Measurements from ENCODE around the gene GNPNAT1. TPM values are rescaled to one million over a fixed set of nuclear protein-coding genes. Genes with fewer than 3 reads are reported as not detected.
"Not testable (repeated sequence)": the region's sequence is repeated elsewhere in the genome, so short reads cannot be mapped to it uniquely, and the experiment has no call there.

GNPNAT1 gene
- total and polyA plus RNA-seq, 8 donors = 8.1 to 26.9 (median 18.0) TPM

DNA sequence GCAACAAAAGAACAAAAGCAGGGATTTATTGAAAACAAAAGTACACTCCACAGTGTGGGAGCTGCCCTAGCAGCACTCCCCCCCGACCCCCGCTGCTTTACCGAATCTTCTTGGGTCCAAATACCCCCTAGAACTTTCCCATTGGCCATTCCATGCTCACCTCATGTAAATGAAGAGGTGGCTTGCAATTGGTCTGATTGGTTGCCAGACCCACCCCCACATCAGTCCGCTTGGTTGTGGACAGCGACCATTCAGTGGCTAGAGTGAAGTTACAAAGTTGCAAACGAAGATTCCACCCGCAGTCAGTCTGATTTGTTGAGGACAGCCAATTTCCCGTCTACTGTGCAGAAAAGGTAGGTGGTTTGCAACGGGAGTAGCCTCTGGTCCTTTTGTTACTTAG lies 57.6 kb downstream of the GNPNAT1 start:
- DNase-seq (no peak), FAIRE-seq (no peak), ATAC-seq (no peak)
- TF ChIP-seq, protein P1, sequence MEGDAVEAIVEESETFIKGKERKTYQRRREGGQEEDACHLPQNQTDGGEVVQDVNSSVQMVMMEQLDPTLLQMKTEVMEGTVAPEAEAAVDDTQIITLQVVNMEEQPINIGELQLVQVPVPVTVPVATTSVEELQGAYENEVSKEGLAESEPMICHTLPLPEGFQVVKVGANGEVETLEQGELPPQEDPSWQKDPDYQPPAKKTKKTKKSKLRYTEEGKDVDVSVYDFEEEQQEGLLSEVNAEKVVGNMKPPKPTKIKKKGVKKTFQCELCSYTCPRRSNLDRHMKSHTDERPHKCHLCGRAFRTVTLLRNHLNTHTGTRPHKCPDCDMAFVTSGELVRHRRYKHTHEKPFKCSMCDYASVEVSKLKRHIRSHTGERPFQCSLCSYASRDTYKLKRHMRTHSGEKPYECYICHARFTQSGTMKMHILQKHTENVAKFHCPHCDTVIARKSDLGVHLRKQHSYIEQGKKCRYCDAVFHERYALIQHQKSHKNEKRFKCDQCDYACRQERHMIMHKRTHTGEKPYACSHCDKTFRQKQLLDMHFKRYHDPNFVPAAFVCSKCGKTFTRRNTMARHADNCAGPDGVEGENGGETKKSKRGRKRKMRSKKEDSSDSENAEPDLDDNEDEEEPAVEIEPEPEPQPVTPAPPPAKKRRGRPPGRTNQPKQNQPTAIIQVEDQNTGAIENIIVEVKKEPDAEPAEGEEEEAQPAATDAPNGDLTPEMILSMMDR (IDR thresholded peaks at IDR 0.05) = no peak
- Histone ChIP-seq H3K27me3 (no peaks in the 10 kb centered on the region), H3K4me1 (peaks cover 0 to 28% (median 0%) of the 10 kb centered on the region in 3 donors), H3K27ac (no peak overlapping the region), H3K36me3 (no peaks in the 10 kb centered on the region), H3K9me3 (no peaks in the 10 kb centered on the region), H3K4me3 (no peak overlapping the region)
- WGBS, 2 donors = 96 to 99% methylated on average over 9 of the region's 9 CpGs
- intact Hi-C loops (cut with DNase I) = no loop called here

DNA sequence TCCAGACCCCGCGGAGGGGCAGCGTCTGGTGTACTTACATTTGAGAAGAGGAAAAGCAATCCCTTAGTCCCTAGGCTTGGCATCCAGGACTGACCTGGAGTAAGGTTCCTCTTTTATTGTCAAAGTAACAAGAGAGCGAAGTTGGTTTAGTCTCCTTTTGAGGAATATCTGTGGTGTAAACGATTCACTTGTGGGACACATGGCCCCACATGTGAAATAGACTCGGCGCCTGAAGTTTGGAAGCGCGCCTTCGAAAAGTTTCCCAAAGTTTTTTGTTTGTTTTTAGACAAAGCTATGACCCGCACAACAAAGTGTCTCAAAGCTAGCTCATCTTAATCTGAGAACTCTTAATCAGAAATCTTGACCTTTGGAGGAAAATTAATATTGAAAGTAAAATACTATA lies 60.7 kb downstream of the GNPNAT1 start:
- WGBS, 2 donors = 0% methylated on average over 11 of the region's 11 CpGs
- Histone ChIP-seq H3K36me3 (peaks cover 0 to 3% (median 0%) of the 10 kb centered on the region in 3 donors), H3K4me3 (peak overlapping the region; percentile 59 to 93 (median 90)), H3K27ac (peak overlapping the region; percentile 73 to 83 (median 78)), H3K9me3 (no peaks in the 10 kb centered on the region), H3K27me3 (no peaks in the 10 kb centered on the region), H3K4me1 (peaks cover 0 to 11% (median 0%) of the 10 kb centered on the region in 3 donors)
- FAIRE-seq (no peak), ATAC-seq (peak in 2 of 4 donors; percentile 28 to 50), DNase-seq (no peak)
- TF ChIP-seq, protein P1 (IDR thresholded peaks at IDR 0.05) = no peak
- intact Hi-C loops (cut with DNase I) = no loop called here

DNA sequence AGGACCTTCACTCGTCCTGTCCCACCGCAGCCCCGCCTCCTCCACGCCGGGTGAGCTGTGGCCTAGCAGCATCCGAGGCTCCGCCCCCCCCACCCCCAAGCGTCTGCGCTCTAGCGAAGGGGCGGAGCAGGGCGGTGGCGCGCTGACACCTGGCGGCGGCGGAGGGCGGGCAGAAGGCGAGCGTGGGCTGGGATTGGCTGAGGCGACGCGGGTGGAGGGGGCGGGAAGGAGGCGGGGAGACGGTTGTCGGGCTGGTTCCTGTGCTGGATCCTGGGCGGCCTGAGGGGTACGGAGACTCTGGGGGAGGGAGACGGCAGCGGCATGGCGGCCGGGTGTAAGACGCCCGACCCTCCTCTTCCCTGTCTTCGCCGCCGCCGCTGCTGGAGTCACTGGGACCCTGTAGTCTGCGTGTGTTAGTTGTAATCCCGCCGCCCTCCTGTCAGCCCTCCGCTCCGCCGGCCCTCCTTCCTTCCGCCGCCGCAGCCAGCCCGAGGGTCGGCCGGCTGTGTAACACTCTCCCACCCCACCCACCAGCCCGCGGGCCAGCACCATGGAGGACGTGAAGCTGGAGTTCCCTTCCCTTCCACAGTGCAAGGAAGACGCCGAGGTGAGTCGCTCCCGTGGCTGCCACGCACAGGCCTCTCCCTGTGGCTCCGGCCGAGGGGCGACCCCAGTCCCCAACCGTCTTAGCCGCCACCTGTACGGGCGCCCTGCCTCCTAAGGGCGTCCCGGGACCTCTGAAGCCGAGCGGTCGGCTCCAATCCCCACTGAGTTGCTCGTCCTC lies 61.3 kb downstream of the GNPNAT1 start, which contains the start of gene STYX:
TSS of gene STYX (plus strand) at position 242 of the 784 bp plus-strand sequence. CDS start at position 551, 309 bp downstream.
- H3K36me3 ChIP-seq = peaks cover 0 to 3% (median 2%) of the 10 kb centered on the region in 3 donors
- H3K4me1 ChIP-seq = peaks cover 0 to 6% (median 0%) of the 10 kb centered on the region in 3 donors
- FAIRE-seq (peak; percentile 84), ATAC-seq (peak; percentile 97 to 99 (median 98)), DNase-seq (peak; percentile 98 to 99 (median 99))
- peak within 1 kb of the TSS; percentile 73 to 83 (median 78) for H3K27ac ChIP-seq
- no peaks in the 10 kb centered on the region for H3K27me3 ChIP-seq
- WGBS, 2 donors = 0 to 1% methylated on average over 59 to 72 of the region's 72 CpGs
- intact Hi-C loops (cut with DNase I) = no loop called here
- peak within 1 kb of the TSS; percentile 59 to 93 (median 90) for H3K4me3 ChIP-seq
- no peaks in the 10 kb centered on the region for H3K9me3 ChIP-seq
- TF ChIP-seq, protein P1 (IDR thresholded peaks at IDR 0.05) = peak in 2 of 4 donors; percentile 24 to 32

DNA sequence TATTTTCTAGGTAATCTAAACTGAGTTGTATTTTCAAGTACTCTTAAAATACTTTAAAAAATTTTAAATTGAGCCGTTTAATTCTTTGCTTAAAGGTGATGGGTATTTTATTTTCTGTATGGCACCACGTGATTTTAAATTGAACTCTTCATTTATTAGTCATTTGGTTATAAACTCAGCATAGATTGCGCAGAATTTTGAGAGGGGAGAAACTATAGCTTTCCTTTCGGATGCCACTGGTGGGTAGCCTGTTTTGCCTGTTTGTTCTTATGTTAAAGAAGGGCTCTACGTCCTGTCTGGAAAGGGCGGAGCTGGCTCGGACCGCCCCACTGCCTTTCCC lies 61.9 kb downstream of the GNPNAT1 start:
- intact Hi-C loops (cut with DNase I) = no loop called here
- WGBS, 2 donors = 1 to 2% methylated on average over 8 of the region's 8 CpGs
- Histone ChIP-seq H3K9me3 (no peaks in the 10 kb centered on the region), H3K36me3 (peaks cover 0 to 7% (median 3%) of the 10 kb centered on the region in 3 donors), H3K4me1 (peaks cover 0 to 6% (median 0%) of the 10 kb centered on the region in 3 donors), H3K4me3 (peak overlapping the region in 2 of 4 donors; percentile 90 to 93), H3K27ac (peak overlapping the region in 2 of 4 donors; percentile 29 to 50), H3K27me3 (no peaks in the 10 kb centered on the region)
- FAIRE-seq (peak; percentile 5), DNase-seq (no peak), ATAC-seq (no peak)
- TF ChIP-seq, protein P1 (IDR thresholded peaks at IDR 0.05) = no peak

DNA sequence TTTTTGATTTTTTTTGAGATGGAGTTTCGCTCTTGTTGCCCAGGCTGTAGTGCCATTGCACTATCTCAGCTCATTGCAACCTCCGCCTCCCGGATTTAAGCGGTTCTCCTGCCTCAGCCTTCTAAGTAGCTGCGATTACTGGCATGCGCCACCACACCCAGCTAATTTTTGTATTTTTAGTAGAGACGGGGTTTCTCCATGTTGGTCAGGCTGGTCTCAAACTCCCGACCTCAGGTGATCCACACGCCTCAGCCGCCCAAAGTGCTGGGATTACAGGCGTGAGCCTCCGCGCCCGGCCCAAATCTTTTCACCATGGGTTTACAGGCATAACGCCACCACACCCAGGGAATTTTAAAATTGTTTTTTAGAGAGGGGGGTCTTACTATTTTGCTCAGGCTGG lies 62.4 kb downstream of the GNPNAT1 start:
- H3K4me3 ChIP-seq; FAIRE-seq; H3K27me3 ChIP-seq; ATAC-seq; intact Hi-C loops (cut with DNase I); DNase-seq; H3K4me1 ChIP-seq; H3K9me3 ChIP-seq; H3K36me3 ChIP-seq: not testable (repeated sequence)
- peak overlapping the region in 1 of 4 donors; percentile 50 for H3K27ac ChIP-seq
- WGBS, 2 donors = 92 to 93% methylated on average over 15 of the region's 15 CpGs

DNA sequence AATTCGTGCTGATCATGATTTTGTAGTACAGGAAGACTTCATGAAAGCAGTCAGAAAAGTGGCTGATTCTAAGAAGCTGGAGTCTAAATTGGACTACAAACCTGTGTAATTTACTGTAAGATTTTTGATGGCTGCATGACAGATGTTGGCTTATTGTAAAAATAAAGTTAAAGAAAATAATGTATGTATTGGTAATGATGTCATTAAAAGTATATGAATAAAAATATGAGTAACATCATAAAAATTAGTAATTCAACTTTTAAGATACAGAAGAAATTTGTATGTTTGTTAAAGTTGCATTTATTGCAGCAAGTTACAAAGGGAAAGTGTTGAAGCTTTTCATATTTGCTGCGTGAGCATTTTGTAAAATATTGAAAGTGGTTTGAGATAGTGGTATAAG lies 63.9 kb downstream of the GNPNAT1 start:
- H3K27me3 ChIP-seq; H3K27ac ChIP-seq; H3K9me3 ChIP-seq; DNase-seq; H3K4me1 ChIP-seq; ATAC-seq; H3K4me3 ChIP-seq; intact Hi-C loops (cut with DNase I): not testable (repeated sequence)
- H3K36me3 ChIP-seq = peaks cover 0 to 18% (median 15%) of the 10 kb centered on the region in 3 donors
- peak; percentile 41 for FAIRE-seq
- WGBS, 2 donors = 92 to 95% methylated on average over 2 of the region's 2 CpGs

Data from pancreas (tissue), 10 donors.